B cell (primary cell): ENCODE results near the gene COG2. TPM values are rescaled to one million over a fixed set of nuclear protein-coding genes. Genes with fewer than 3 reads are reported as not detected.

Source experiments
- ATAC-seq: fragments of 200-7000 bp; cut with Tn5 transposase; one replicate; pipeline ENCODE4 v1.10.0; 2021; ENCODE audit warnings: low read depth, mild to moderate bottlenecking, moderate number of reproducible peaks, moderate library complexity
- CTCF ChIA-PET: fragments of 350-600 bp; sonication (Branson Sonifier 250); formaldehyde crosslinking; loops from one replicate; lab custom pipeline; 2021; ENCODE audit warnings: antibody characterized with exemption, inconsistent platforms; lab: Charles Lee
- POLR2A ChIA-PET: fragments of 350-600 bp; sonication (Branson Sonifier 250); formaldehyde crosslinking; loops from one replicate; lab custom pipeline; 2021; ENCODE audit warnings: antibody characterized with exemption; lab: Charles Lee
- DNase-seq: peaks from one replicate; pipeline ENCODE4 v3.0.0; 2013
- H2AFZ ChIP-seq: 2 replicates; pipeline ENCODE4 v1.6.1; 2012; ENCODE audit warnings: mild to moderate bottlenecking, low read depth, low read length; ENCODE audit not compliant: insufficient read depth, poor library complexity, severe bottlenecking
- H3K27ac ChIP-seq, 2 donors: 1 replicate in 1 of 2; 2 replicates in 1 of 2; pipeline ENCODE4 v1.5.1; 2012 to 2013; ENCODE audit warnings: low read length in 2 of 2, mild to moderate bottlenecking in 2 of 2, moderate library complexity in 1 of 2
- H3K27me3 ChIP-seq, 4 experiments: fragments of 200-600 bp in 1 of 4; sonication (generic) in 1 of 4; replicated peaks in 1 of 4; 1 replicate in 2 of 4; 2 replicates in 2 of 4; pipeline versions ENCODE4 v1.6.1 to v1.7.0; 2013 to 2016; ENCODE audit warnings: low read length in 3 of 4, mild to moderate bottlenecking in 2 of 4, mixed read lengths in 1 of 4, moderate library complexity in 1 of 4; ENCODE audit not compliant: insufficient read depth in 4 of 4, control insufficient read depth in 3 of 4; ENCODE audit errors: control extremely low read depth in 1 of 4
- H3K36me3 ChIP-seq, 2 experiments: replicated peaks in 1 of 2; 1 replicate in 1 of 2; 2 replicates in 1 of 2; pipeline versions ENCODE4 v1.6.1 to v1.7.1; 2013; ENCODE audit warnings: low read length in 1 of 2; ENCODE audit not compliant: insufficient read depth in 2 of 2, control insufficient read depth in 1 of 2; ENCODE audit errors: control extremely low read depth in 1 of 2, extremely low read depth in 1 of 2
- H3K4me1 ChIP-seq, 2 donors: fragments of 200-600 bp in 1 of 2; sonication (generic) in 1 of 2; 1 replicate in 1 of 2; 2 replicates in 1 of 2; pipeline versions ENCODE4 v1.5.1 to v1.6.1; 2013 to 2017; ENCODE audit warnings: low read length in 2 of 2; ENCODE audit not compliant: control insufficient read depth in 2 of 2, insufficient read depth in 2 of 2
- H3K4me2 ChIP-seq: replicated peaks from 2 replicates; pipeline ENCODE3; 2012; ENCODE audit warnings: mild to moderate bottlenecking, low read depth, low read length; ENCODE audit not compliant: poor library complexity, severe bottlenecking
- H3K4me3 ChIP-seq, 5 experiments: fragments of 200-600 bp in 1 of 5; sonication (generic) in 1 of 5; 1 replicate in 3 of 5; 2 replicates in 2 of 5; pipeline versions ENCODE4 v1.5.1 to v1.7.0; 2011 to 2016; ENCODE audit warnings: low read length in 4 of 5, mild to moderate bottlenecking in 4 of 5, low read depth in 2 of 5, control low read depth in 1 of 5, moderate library complexity in 1 of 5; ENCODE audit not compliant: insufficient read depth in 1 of 5; ENCODE audit errors: control extremely low read depth in 1 of 5, extremely low read depth in 1 of 5
- H3K79me2 ChIP-seq: fragments of 200-600 bp; sonication (generic); one replicate; pipeline ENCODE4 v1.6.0; 2016; ENCODE audit warnings: low read length; ENCODE audit not compliant: control insufficient read depth, insufficient read depth
- H3K9ac ChIP-seq: fragments of 200-600 bp; sonication (generic); 2 replicates; pipeline ENCODE4 v1.6.1; 2017; ENCODE audit warnings: mild to moderate bottlenecking, low read length, moderate library complexity
- H3K9me3 ChIP-seq, 3 donors: one replicate each; pipeline versions ENCODE4 v1.6.1 to v1.7.1; 2013; ENCODE audit warnings: low read length in 2 of 3; ENCODE audit not compliant: control insufficient read depth in 2 of 3, insufficient read depth in 1 of 3; ENCODE audit errors: control extremely low read depth in 1 of 3
- H4K20me1 ChIP-seq: 2 replicates; pipeline ENCODE4 v1.6.0; 2012; ENCODE audit warnings: mild to moderate bottlenecking, low read length; ENCODE audit not compliant: insufficient read depth, control insufficient read depth, poor library complexity, severe bottlenecking
- H3K27ac Mint-ChIP-seq: one replicate; pipeline ENCODE4 v1.8.0; 2021; ENCODE audit warnings: mixed read lengths
- H3K27me3 Mint-ChIP-seq: one replicate; pipeline ENCODE4 v1.8.0; 2021; ENCODE audit warnings: mixed read lengths
- H3K4me1 Mint-ChIP-seq: one replicate; pipeline ENCODE4 v1.8.0; 2021; ENCODE audit warnings: mixed read lengths
- H3K4me3 Mint-ChIP-seq: one replicate; pipeline ENCODE4 v1.8.0; 2021; ENCODE audit warnings: mixed read lengths
- H3K9me3 Mint-ChIP-seq: one replicate; pipeline ENCODE4 v1.8.0; 2022; ENCODE audit warnings: mixed read lengths; ENCODE audit not compliant: insufficient read depth
- EZH2 ChIP-seq: IDR thresholded peaks from 2 replicates; pipeline ENCODE4 v1.6.1; 2012; ENCODE audit warnings: borderline replicate concordance, low read depth, mild to moderate bottlenecking, moderate library complexity, low read length; ENCODE audit not compliant: insufficient read depth, poor library complexity, severe bottlenecking
- WGBS: methylation state at CpG from one replicate; pipeline ENCODE4 v1.1.5; 2013; ENCODE audit warnings: missing lambda C conversion rate; ENCODE audit not compliant: insufficient coverage; 5-methylcytosine and 5-hydroxymethylcytosine counted together
- intact Hi-C: fragments of 100-400 bp; cut with micrococcal nuclease; formaldehyde crosslinking; loops from one replicate; pipeline ENCODE4 v1.10.0; 2022
- polyA plus RNA-seq: library from polyadenylated mRNA; depleted of rRNA; stranded (reverse); fragments of >200 nt; gene quantifications from 2 replicates; pipeline ENCODE4 v1.2.3, GENCODE V29; 2012
- total RNA-seq, 2 donors: library from RNA; stranded (reverse); fragments of 120-200 nt in 1 of 2; gene quantifications; 1 replicate in 1 of 2; 2 replicates in 1 of 2; pipeline versions ENCODE4 v1.2.3 to v1.2.4, GENCODE V29; 2013 to 2022
- TF ChIP-seq, protein P1 (sequence below): fragments of 200-600 bp; IDR thresholded peaks from one replicate; pipeline ENCODE4 v1.8.0; 2022; ENCODE audit warnings: antibody characterized with exemption, mild to moderate bottlenecking

Gene COG2
- total and polyA plus RNA-seq, 2 donors (not counting 1 experiment from before 2014, with no cell fraction given), result 17.0 to 42.5 TPM

DNA sequence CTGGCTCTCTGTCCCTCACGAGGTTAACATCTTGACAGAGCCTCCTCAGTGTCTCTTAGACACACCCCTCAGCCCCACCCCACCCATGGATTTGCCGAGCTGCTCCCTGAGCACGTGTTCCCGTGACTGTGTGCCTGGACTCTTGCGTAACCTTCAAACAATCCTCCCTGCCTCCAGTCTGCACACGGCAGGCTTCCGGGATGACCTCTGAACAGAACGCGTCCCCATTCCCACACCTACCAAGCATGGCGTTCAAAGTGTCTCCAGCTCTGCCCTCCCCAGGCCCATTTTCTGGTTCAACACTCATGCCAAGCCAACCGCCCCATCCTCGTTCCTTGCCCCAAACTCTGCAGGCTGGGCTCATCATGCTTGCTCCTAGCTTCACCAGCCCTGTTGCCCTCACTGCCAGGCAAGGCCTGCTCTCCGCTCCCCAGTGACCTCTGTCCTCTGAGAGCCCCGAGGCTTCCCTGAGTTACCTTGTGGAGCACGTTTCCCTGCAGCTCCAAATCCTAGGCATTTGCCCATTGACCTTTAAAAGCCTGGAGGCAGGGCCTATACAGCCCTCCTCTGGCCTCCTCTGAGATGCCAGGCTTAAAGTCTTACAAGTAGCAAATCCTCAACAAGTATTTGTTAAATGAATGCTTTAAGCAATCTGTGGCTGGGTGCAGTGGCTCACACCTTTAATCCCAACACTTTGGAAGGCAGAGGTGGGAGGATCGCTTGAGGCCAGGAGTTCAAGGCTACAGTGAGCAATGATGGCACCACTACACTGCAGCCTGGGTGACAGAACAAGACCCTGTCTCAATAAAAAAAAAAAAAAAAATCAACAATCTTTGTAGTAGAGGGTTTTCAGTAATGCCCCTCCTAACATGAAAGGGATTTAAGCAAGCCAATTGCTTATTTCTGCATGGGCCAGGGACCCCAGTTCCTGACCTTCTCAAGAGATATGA is 66.6 kb downstream of the COG2 start:
- 86% methylated on average over 15 of the region's 16 CpGs for WGBS
- Mint-ChIP-seq H3K27ac (no peak overlapping the region), H3K4me3 (no peak overlapping the region), H3K9me3 (no peaks in the 10 kb centered on the region), H3K4me1 (no peaks in the 10 kb centered on the region), H3K27me3 (peaks cover 22% of the 10 kb centered on the region)
- H3K4me1 ChIP-seq, result no peaks in the 10 kb centered on the region
- H3K27me3 ChIP-seq, result no peaks in the 10 kb centered on the region
- POLR2A ChIA-PET, result no interaction called here
- H3K4me3 ChIP-seq, result no peak overlapping the region
- H4K20me1 ChIP-seq, result no peaks in the 10 kb centered on the region
- CTCF ChIA-PET, result no interaction called here
- no peak overlapping the region for H3K4me2 ChIP-seq
- H3K9ac ChIP-seq, result no peak overlapping the region
- H3K9me3 ChIP-seq, result no peaks in the 10 kb centered on the region
- H3K79me2 ChIP-seq, result no peaks in the 10 kb centered on the region
- intact Hi-C loops, result no loop called here
- no peak for TF ChIP-seq EZH2
- TF ChIP-seq, protein P1, sequence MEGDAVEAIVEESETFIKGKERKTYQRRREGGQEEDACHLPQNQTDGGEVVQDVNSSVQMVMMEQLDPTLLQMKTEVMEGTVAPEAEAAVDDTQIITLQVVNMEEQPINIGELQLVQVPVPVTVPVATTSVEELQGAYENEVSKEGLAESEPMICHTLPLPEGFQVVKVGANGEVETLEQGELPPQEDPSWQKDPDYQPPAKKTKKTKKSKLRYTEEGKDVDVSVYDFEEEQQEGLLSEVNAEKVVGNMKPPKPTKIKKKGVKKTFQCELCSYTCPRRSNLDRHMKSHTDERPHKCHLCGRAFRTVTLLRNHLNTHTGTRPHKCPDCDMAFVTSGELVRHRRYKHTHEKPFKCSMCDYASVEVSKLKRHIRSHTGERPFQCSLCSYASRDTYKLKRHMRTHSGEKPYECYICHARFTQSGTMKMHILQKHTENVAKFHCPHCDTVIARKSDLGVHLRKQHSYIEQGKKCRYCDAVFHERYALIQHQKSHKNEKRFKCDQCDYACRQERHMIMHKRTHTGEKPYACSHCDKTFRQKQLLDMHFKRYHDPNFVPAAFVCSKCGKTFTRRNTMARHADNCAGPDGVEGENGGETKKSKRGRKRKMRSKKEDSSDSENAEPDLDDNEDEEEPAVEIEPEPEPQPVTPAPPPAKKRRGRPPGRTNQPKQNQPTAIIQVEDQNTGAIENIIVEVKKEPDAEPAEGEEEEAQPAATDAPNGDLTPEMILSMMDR, result no peak
- no peak overlapping the region for H3K27ac ChIP-seq
- DNase-seq (no peak), ATAC-seq (no peak)
- no peak overlapping the region for H2AFZ ChIP-seq
- H3K36me3 ChIP-seq, result no peaks in the 10 kb centered on the region
